Small intestine (tissue), 7 donors: ENCODE measurements around the gene M1AP. TPM values are rescaled to one million over a fixed set of nuclear protein-coding genes. Genes with fewer than 3 reads are reported as not detected.
"Not testable (repeated sequence)": the region's sequence is repeated elsewhere in the genome, so short reads cannot be mapped to it uniquely, and the experiment has no call there.

ENCODE experiments used
- DNase-seq, 2 donors: peaks; one replicate each; pipeline versions ENCODE4 v3.0.0 to v3.0.0-alpha.2; 2013
- FAIRE-seq: peaks from 2 replicates; lab custom pipeline; 2012; peaks lifted over from hg19 to GRCh38; lab: Jason Lieb, UNC
- H3K27ac ChIP-seq, 3 donors: one replicate each; pipeline ENCODE4 v1.5.1; 2013; ENCODE audit warnings: low read length in 2 of 3, mild to moderate bottlenecking in 2 of 3, control low read depth in 1 of 3, inconsistent platforms in 1 of 3, low read depth in 1 of 3, moderate library complexity in 1 of 3
- H3K27me3 ChIP-seq, 3 donors: one replicate each; pipeline ENCODE4 v1.6.1; 2013; ENCODE audit warnings: low read length in 3 of 3, inconsistent platforms in 1 of 3; ENCODE audit not compliant: control insufficient read depth in 3 of 3, insufficient read depth in 3 of 3
- H3K36me3 ChIP-seq, 3 donors: one replicate each; pipeline ENCODE4 v1.6.1; 2013; ENCODE audit warnings: low read length in 3 of 3, inconsistent platforms in 1 of 3, low read depth in 1 of 3, mild to moderate bottlenecking in 1 of 3, moderate library complexity in 1 of 3; ENCODE audit not compliant: control insufficient read depth in 3 of 3, insufficient read depth in 2 of 3
- H3K4me1 ChIP-seq, 3 donors: one replicate each; pipeline ENCODE4 v1.6.1; 2013; ENCODE audit warnings: low read length in 2 of 3, inconsistent platforms in 1 of 3, low read depth in 1 of 3, mild to moderate bottlenecking in 1 of 3, moderate library complexity in 1 of 3; ENCODE audit not compliant: control insufficient read depth in 3 of 3, insufficient read depth in 2 of 3
- H3K4me3 ChIP-seq, 3 donors: one replicate each; pipeline ENCODE4 v1.5.1; 2013; ENCODE audit warnings: low read length in 3 of 3, control low read depth in 1 of 3, inconsistent platforms in 1 of 3, low read depth in 1 of 3, mild to moderate bottlenecking in 1 of 3, moderate library complexity in 1 of 3
- H3K9me3 ChIP-seq, 2 donors: one replicate each; pipeline ENCODE4 v1.6.1; 2013; ENCODE audit warnings: low read depth in 1 of 2, low read length in 1 of 2; ENCODE audit not compliant: control insufficient read depth in 2 of 2, insufficient read depth in 1 of 2
- WGBS, 3 donors: extraction: QIAGEN DNeasy Blood & Tissue Kit; methylation state at CpG; one replicate each; pipeline ENCODE4 v1.1.7; 2013; 5-methylcytosine and 5-hydroxymethylcytosine counted together
- polyA plus RNA-seq, 4 donors: library from polyadenylated mRNA; stranded (reverse) in 3 of 4; unstranded in 1 of 4; fragments of 200-250 nt in 3 of 4; fragments of 120-200 nt in 1 of 4; gene quantifications; one replicate each; pipeline versions ENCODE4 v1.2.1 to v1.2.3, GENCODE V29; 2013
- donor health status: healthy with polysubstance abuse.
- donor health status: control.
- donor health status: control.
- donor health status: Bipolar disorder and iron deficiency.
- donor health status: healthy.

M1AP gene
- polyA plus RNA-seq, 4 donors, result 0.12 to 0.13 TPM; not detected in 2

DNA sequence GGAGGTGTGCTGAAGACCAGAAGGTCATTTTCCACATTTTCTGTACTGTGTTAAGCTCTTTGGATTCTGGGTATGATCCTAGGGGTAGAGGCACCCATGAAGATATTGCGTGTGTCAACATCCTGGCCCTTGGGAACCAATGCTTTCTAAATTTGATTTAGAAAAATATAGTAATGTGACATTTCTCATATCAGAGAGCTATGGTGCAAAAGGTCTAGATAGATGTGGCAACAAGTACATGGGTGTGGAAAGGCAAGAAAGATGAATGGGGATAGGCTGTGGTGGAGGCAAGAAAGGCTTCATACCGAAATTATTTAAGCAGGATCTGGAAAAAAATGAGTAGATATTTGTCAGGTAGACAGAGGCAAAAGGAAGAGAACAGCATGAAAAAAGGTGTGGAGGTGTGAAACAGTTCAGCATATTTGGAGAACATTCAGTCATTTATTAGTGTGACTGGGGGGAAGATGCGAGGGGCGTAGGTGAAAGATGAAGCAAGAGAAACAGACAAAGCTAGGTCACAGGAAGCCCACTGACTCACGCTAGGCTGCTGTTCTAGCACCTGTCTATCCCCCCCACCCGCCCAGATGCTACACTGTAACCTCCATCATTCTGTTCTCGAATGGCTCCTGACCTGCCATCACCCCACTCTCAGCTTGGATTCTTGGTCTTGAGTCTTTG, 81.9 kb downstream of the M1AP start:
- no peaks in the 10 kb centered on the region for H3K9me3 ChIP-seq
- FAIRE-seq, result no peak
- H3K27ac ChIP-seq, result no peak overlapping the region
- WGBS, 3 donors, result 77 to 89% (median 86%) methylated on average over 7 of the region's 7 CpGs
- H3K36me3 ChIP-seq, result no peaks in the 10 kb centered on the region
- DNase-seq, result no peak
- H3K27me3 ChIP-seq, result peaks cover 0 to 31% (median 0%) of the 10 kb centered on the region in 3 donors
- H3K4me3 ChIP-seq, result no peak overlapping the region
- no peaks in the 10 kb centered on the region for H3K4me1 ChIP-seq

- Histone ChIP-seq H3K9me3 (no peaks in the 10 kb centered on the region), H3K4me3 (no peak overlapping the region), H3K27me3 (peaks cover 0 to 45% (median 0%) of the 10 kb centered on the region in 3 donors), H3K27ac (no peak overlapping the region), H3K36me3 (no peaks in the 10 kb centered on the region), H3K4me1 (no peaks in the 10 kb centered on the region)
- WGBS, 3 donors, result 74 to 78% (median 76%) methylated on average over 5 of the region's 5 CpGs
- DNase-seq (no peak), FAIRE-seq (no peak)
These were observed 83.9 kb downstream of the M1AP start for GRCh38 chr2:74564222-74564621.

DNA sequence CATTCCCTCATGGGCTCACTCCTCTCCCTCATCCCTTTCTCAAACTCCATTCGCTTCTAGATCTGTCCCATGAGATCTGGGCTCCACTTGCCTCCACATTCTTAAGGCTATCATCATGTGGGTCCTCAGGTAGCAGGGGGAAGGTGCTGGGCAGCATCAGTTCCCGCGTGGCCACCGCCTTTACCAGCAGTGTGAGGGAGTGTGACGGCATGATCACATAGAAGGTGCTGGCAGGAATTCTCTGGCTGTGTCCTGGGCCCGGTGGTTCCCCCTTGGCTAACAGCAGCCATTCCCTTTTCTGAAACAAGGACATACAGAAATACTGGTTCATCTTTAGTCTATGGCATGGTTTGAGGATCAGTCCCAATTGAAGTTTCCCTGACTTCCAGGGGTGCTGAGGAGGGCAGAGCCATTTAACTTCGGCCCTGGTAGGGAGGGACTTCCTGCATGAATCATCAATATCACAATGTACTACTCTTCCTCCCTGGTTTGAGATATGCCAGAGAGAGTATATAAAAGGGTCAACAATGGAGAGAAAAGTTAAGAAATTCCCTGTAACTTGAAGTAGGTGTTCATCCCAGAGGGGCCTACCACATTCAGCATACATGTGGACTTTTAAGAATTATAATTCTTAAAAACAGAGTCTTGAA, 85.9 kb downstream of the M1AP start:
- Histone ChIP-seq H3K27me3 (peaks cover 0 to 53% (median 0%) of the 10 kb centered on the region in 3 donors), H3K4me3 (no peak overlapping the region), H3K4me1 (no peaks in the 10 kb centered on the region), H3K27ac (no peak overlapping the region), H3K36me3 (no peaks in the 10 kb centered on the region), H3K9me3 (no peaks in the 10 kb centered on the region)
- no peak for FAIRE-seq
- no peak for DNase-seq
- 81 to 84% (median 84%) methylated on average over 7 of the region's 7 CpGs for WGBS, 3 donors

- not testable (repeated sequence) for FAIRE-seq, H3K9me3 ChIP-seq, DNase-seq, H3K4me1 ChIP-seq, H3K27ac ChIP-seq, H3K4me3 ChIP-seq
- H3K27me3 ChIP-seq, result peaks cover 0 to 60% (median 0%) of the 10 kb centered on the region in 3 donors
- WGBS, 3 donors, result 93 to 100% (median 95%) methylated on average over 1 of the region's 1 CpG
- H3K36me3 ChIP-seq, result peaks cover 0 to 10% (median 0%) of the 10 kb centered on the region in 3 donors
These were observed 87.1 kb downstream of the M1AP start for GRCh38 chr2:74561022-74561421.

DNA sequence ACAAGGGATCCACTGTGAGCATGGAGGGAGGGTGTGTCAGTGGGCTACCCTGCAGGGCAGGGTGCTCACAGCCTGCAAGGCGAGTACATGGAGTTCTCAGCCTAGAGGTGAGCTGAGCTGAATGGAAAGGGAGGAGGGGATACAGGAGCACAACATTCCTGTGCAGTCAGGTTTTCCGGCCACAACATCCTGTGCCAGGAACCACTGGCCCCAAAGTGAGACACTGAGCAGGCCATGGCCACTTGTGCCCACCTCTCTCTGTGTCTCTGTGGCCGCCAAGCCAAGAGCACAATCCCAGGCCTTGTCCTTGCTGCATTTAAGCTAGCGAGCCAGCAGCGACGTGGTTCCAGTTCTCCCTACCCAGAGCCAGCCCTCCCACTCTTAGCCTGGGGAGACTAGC, 87.5 kb downstream of the M1AP start:
- Histone ChIP-seq H3K9me3 (no peaks in the 10 kb centered on the region), H3K27ac (no peak overlapping the region), H3K27me3 (peaks cover 0 to 63% (median 0%) of the 10 kb centered on the region in 3 donors), H3K4me1 (no peaks in the 10 kb centered on the region), H3K36me3 (peaks cover 0 to 13% (median 0%) of the 10 kb centered on the region in 3 donors), H3K4me3 (no peak overlapping the region)
- FAIRE-seq (no peak), DNase-seq (no peak)
- 65 to 79% (median 75%) methylated on average over 6 of the region's 6 CpGs for WGBS, 3 donors

DNA sequence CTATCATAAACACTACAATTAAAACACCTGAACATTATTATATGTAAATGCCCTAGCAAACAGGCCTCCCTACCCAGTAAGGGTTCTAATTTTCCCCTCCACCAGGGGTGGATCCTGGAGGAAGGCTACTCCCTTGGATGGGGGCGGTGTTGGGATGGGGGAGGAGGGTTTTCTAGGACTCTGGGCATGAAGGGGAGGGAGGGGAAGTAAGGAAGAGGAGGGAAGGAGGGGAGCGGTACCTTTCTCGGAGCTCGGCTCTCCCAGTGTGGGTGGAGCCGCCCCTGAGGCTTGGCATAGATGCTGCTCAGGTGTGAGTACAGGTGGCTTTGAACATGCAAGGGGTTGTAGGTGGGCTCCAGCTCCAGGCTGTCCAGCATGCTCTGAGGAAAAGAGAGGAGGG, 88.2 kb downstream of the M1AP start:
- peaks cover 0 to 7% (median 0%) of the 10 kb centered on the region in 3 donors for H3K4me1 ChIP-seq
- DNase-seq (no peak), FAIRE-seq (no peak)
- peaks cover 0 to 13% (median 0%) of the 10 kb centered on the region in 3 donors for H3K36me3 ChIP-seq
- no peak overlapping the region for H3K27ac ChIP-seq
- H3K9me3 ChIP-seq, result no peaks in the 10 kb centered on the region
- H3K4me3 ChIP-seq, result no peak overlapping the region
- peaks cover 0 to 70% (median 0%) of the 10 kb centered on the region in 3 donors for H3K27me3 ChIP-seq
- 23 to 39% (median 31%) methylated on average over 5 of the region's 5 CpGs for WGBS, 3 donors

GRCh38 chr2:74558284-74559230, 89.6 kb downstream of the M1AP start:
- no peak overlapping the region for H3K4me3 ChIP-seq
- no peak overlapping the region for H3K27ac ChIP-seq
- FAIRE-seq, result no peak
- peaks cover 0 to 73% (median 0%) of the 10 kb centered on the region in 3 donors for H3K27me3 ChIP-seq
- no peaks in the 10 kb centered on the region for H3K9me3 ChIP-seq
- H3K4me1 ChIP-seq, result peaks cover 0 to 8% (median 0%) of the 10 kb centered on the region in 3 donors
- peaks cover 0 to 13% (median 0%) of the 10 kb centered on the region in 3 donors for H3K36me3 ChIP-seq
- WGBS, 3 donors, result 37 to 55% (median 50%) methylated on average over 7 of the region's 7 CpGs
- DNase-seq, result peak in 1 of 2 donors; percentile 33

- Histone ChIP-seq H3K9me3 (no peaks in the 10 kb centered on the region), H3K27me3 (peaks cover 0 to 81% (median 0%) of the 10 kb centered on the region in 3 donors), H3K4me3 (no peak overlapping the region), H3K4me1 (peaks cover 0 to 15% (median 0%) of the 10 kb centered on the region in 3 donors), H3K27ac (no peak overlapping the region), H3K36me3 (peaks cover 0 to 13% (median 0%) of the 10 kb centered on the region in 3 donors)
- FAIRE-seq (no peak), DNase-seq (no peak)
- WGBS, 3 donors, result 91 to 97% (median 96%) methylated on average over 6 of the region's 6 CpGs
These were observed 91.2 kb downstream of the M1AP start for GRCh38 chr2:74556831-74557370.
